Neural cell (in vitro differentiated cells): ENCODE measurements around the gene DEDD. TPM values are rescaled to one million over a fixed set of nuclear protein-coding genes. Genes with fewer than 3 reads are reported as not detected.

Experiments
- H2AFZ ChIP-seq: fragments of 200-600, 300-800 bp; sonication (generic), shearing (Covaris generic); 2 replicates; pipeline ENCODE4 v1.6.0; 2014; ENCODE audit warnings: low read depth, mild to moderate bottlenecking, antibody characterized with exemption, low read length, moderate library complexity
- H3F3A ChIP-seq: fragments of 200-600 bp; shearing (Covaris generic); 2 replicates; pipeline ENCODE4 v1.6.1; 2016; ENCODE audit warnings: mild to moderate bottlenecking, moderate library complexity, mixed read lengths, antibody characterized with exemption, low read length; ENCODE audit not compliant: insufficient read depth, poor library complexity, severe bottlenecking
- H3K27ac ChIP-seq: fragments of 200-600, 300-800 bp; sonication (generic), shearing (Covaris generic); 2 replicates; pipeline ENCODE4 v1.5.1; 2014; ENCODE audit warnings: mild to moderate bottlenecking, low read length, moderate library complexity
- H3K27me3 ChIP-seq: fragments of 300-800, 200-600 bp; sonication (generic), shearing (Covaris generic); 2 replicates; pipeline ENCODE4 v1.6.0; 2014; ENCODE audit warnings: mild to moderate bottlenecking, low read depth, low read length, moderate library complexity; ENCODE audit not compliant: insufficient read depth
- H3K36me3 ChIP-seq: fragments of 300-800, 200-600 bp; sonication (generic), shearing (Covaris generic); 2 replicates; pipeline ENCODE4 v1.5.1; 2014; ENCODE audit warnings: mild to moderate bottlenecking, antibody characterized with exemption, low read length, moderate library complexity; ENCODE audit not compliant: insufficient read depth
- H3K4me2 ChIP-seq: fragments of 300-800, 200-600 bp; sonication (generic), shearing (Covaris generic); 2 replicates; pipeline ENCODE4 v1.6.0; 2014; ENCODE audit warnings: mild to moderate bottlenecking, low read length
- H3K4me3 ChIP-seq: fragments of 300-800, 200-600 bp; sonication (generic), shearing (Covaris generic); 2 replicates; pipeline ENCODE4 v1.5.1; 2014; ENCODE audit warnings: mild to moderate bottlenecking, low read length, moderate library complexity
- H3K79me2 ChIP-seq: fragments of 200-600 bp; shearing (Covaris generic); replicated peaks from 2 replicates; pipeline ENCODE4 v1.6.0; 2014; ENCODE audit warnings: mild to moderate bottlenecking, low read length, moderate library complexity; ENCODE audit not compliant: insufficient read depth
- H3K9ac ChIP-seq: fragments of 300-800, 200-600 bp; sonication (generic), shearing (Covaris generic); 2 replicates; pipeline ENCODE4 v1.6.1; 2016; ENCODE audit warnings: mild to moderate bottlenecking, low read length, mixed read lengths
- H3K9me2 ChIP-seq: fragments of 200-600 bp; shearing (Covaris generic); 2 replicates; pipeline ENCODE4 v1.6.1; 2016; ENCODE audit warnings: mild to moderate bottlenecking, low read length, mixed read lengths; ENCODE audit not compliant: insufficient read depth
- H3K9me3 ChIP-seq: fragments of 200-600, 300-800 bp; sonication (generic), shearing (Covaris generic); 2 replicates; pipeline ENCODE4 v1.6.1; 2016; ENCODE audit warnings: mild to moderate bottlenecking, mixed run types, low read length, moderate library complexity, mixed read lengths
- H4K20me1 ChIP-seq: fragments of 200-600 bp; shearing (Covaris generic); 2 replicates; pipeline ENCODE4 v1.6.1; 2016; ENCODE audit warnings: mild to moderate bottlenecking, mixed run types; ENCODE audit not compliant: insufficient read depth
- EP300 ChIP-seq: fragments of 450-650 bp; conservative IDR thresholded peaks from 2 replicates; pipeline ENCODE4 v1.6.1; 2014; ENCODE audit warnings: antibody characterized with exemption, mild to moderate bottlenecking, moderate library complexity; ENCODE audit not compliant: poor library complexity, severe bottlenecking
- EZH2 ChIP-seq: fragments of 200-600, 300-800 bp; shearing (Covaris generic), sonication (generic); IDR thresholded peaks from 2 replicates; pipeline ENCODE4 v1.6.1; 2014; ENCODE audit warnings: antibody characterized with exemption, low read length, borderline replicate concordance, mild to moderate bottlenecking; ENCODE audit not compliant: insufficient read depth, poor library complexity, severe bottlenecking
- POLR2AphosphoS5 ChIP-seq: IDR thresholded peaks from 2 replicates; pipeline ENCODE4 v1.6.1; 2012
- polyA plus RNA-seq: library from polyadenylated mRNA; depleted of rRNA; stranded (reverse); fragments of >200 nt; gene quantifications from 2 replicates; pipeline ENCODE4 v1.2.3, GENCODE V29; 2014
- TF ChIP-seq, protein P1 (sequence below): fragments of 450-650 bp; IDR thresholded peaks from 2 replicates; pipeline ENCODE4 v1.5.1; 2014; ENCODE audit warnings: antibody characterized with exemption, mild to moderate bottlenecking, moderate library complexity; ENCODE audit not compliant: poor library complexity, severe bottlenecking
- TF ChIP-seq, protein P2 (sequence below): IDR thresholded peaks from 2 replicates; pipeline ENCODE4 v1.6.1; 2012; ENCODE audit warnings: borderline replicate concordance

Gene DEDD
- polyA plus RNA-seq, 1 donor from 2014 or later, result 29.6 TPM

DNA sequence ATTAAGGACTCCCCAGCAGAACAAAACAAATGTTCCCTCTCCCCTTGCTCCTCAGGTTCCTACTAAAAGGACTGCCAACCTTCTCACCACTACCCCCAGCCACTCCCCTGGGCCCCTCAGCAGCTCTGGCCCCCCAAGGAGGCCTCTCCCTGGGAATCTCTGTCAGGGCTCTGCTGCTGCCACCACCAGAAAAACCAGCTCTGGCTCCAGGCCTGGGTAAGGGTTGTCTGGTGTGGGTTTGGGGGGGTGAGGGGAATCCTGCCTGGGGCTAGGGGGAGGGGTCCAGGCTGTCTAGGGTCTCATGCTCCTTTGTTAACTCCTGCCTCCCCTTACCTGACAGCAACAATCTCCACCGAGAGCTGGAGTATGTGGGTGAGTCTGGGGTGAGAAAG is 47.9 kb downstream of the DEDD start:
- H3K9ac ChIP-seq, result no peak overlapping the region

DNA sequence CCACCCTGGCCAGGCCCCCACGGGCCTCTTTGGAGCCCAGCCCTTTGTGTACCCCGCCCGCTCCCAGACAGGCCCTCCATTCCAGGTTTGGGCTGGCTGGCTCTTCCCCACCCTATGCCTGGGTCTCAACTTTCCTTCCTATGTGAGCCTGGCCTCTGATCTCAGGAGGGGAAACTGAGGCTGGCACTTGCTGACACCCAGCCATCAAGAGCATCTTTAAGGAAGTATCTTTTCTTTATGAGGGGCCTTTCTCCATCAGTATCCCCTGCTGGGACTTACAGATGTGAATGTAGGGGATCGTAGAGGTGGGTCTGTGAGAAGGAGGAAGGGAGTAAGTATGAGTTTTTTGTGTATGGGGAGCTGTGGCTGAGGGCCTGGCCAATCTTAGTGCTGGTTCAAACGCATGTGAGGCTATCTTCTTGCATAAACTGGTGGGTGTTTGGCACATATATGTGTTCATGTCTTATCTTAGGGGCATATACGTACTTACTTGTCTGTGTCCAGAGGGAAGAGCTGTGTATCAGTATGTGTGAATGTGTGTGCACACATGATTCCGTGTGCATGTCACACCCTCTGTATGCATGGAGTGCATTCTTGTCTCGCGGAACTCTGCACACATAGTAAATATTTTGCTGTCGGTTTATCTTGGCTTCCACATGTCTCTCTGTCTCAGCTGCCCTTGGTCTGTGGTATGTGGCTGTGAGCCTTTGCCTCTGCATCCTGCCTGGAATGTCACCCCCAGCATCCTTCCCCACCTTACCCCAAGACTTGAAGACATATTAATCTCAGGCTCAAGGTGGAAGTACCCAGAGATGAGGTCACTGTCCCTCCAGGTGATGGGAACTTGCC is 48.5 kb downstream of the DEDD start:
- no peak overlapping the region for H3K4me3 ChIP-seq
- no peaks in the 10 kb centered on the region for H3K36me3 ChIP-seq
- H3K9me3 ChIP-seq, result no peaks in the 10 kb centered on the region
- no peak overlapping the region for H3K27ac ChIP-seq
- TF ChIP-seq EP300 (no peak), POLR2AphosphoS5 (no peak), EZH2 (no peak)
- TF ChIP-seq, protein P1, sequence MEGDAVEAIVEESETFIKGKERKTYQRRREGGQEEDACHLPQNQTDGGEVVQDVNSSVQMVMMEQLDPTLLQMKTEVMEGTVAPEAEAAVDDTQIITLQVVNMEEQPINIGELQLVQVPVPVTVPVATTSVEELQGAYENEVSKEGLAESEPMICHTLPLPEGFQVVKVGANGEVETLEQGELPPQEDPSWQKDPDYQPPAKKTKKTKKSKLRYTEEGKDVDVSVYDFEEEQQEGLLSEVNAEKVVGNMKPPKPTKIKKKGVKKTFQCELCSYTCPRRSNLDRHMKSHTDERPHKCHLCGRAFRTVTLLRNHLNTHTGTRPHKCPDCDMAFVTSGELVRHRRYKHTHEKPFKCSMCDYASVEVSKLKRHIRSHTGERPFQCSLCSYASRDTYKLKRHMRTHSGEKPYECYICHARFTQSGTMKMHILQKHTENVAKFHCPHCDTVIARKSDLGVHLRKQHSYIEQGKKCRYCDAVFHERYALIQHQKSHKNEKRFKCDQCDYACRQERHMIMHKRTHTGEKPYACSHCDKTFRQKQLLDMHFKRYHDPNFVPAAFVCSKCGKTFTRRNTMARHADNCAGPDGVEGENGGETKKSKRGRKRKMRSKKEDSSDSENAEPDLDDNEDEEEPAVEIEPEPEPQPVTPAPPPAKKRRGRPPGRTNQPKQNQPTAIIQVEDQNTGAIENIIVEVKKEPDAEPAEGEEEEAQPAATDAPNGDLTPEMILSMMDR, result no peak
- TF ChIP-seq, protein P2, sequence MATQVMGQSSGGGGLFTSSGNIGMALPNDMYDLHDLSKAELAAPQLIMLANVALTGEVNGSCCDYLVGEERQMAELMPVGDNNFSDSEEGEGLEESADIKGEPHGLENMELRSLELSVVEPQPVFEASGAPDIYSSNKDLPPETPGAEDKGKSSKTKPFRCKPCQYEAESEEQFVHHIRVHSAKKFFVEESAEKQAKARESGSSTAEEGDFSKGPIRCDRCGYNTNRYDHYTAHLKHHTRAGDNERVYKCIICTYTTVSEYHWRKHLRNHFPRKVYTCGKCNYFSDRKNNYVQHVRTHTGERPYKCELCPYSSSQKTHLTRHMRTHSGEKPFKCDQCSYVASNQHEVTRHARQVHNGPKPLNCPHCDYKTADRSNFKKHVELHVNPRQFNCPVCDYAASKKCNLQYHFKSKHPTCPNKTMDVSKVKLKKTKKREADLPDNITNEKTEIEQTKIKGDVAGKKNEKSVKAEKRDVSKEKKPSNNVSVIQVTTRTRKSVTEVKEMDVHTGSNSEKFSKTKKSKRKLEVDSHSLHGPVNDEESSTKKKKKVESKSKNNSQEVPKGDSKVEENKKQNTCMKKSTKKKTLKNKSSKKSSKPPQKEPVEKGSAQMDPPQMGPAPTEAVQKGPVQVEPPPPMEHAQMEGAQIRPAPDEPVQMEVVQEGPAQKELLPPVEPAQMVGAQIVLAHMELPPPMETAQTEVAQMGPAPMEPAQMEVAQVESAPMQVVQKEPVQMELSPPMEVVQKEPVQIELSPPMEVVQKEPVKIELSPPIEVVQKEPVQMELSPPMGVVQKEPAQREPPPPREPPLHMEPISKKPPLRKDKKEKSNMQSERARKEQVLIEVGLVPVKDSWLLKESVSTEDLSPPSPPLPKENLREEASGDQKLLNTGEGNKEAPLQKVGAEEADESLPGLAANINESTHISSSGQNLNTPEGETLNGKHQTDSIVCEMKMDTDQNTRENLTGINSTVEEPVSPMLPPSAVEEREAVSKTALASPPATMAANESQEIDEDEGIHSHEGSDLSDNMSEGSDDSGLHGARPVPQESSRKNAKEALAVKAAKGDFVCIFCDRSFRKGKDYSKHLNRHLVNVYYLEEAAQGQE, result no peak
- H4K20me1 ChIP-seq, result no peaks in the 10 kb centered on the region
- H3K9me2 ChIP-seq, result no peaks in the 10 kb centered on the region
- H3K9ac ChIP-seq, result no peak overlapping the region
- H3K4me2 ChIP-seq, result no peak overlapping the region
- H3K27me3 ChIP-seq, result no peaks in the 10 kb centered on the region
- no peaks in the 10 kb centered on the region for H3K79me2 ChIP-seq
- H2AFZ ChIP-seq, result no peak overlapping the region
- H3F3A ChIP-seq, result no peaks in the 10 kb centered on the region

More for the DNA sequence above, 47.9 kb downstream of the DEDD start:
- H2AFZ ChIP-seq, result no peak overlapping the region
- H3F3A ChIP-seq, result no peaks in the 10 kb centered on the region
- TF ChIP-seq, protein P2, result no peak
- H4K20me1 ChIP-seq, result no peaks in the 10 kb centered on the region
- no peaks in the 10 kb centered on the region for H3K36me3 ChIP-seq
- H3K27me3 ChIP-seq, result no peaks in the 10 kb centered on the region
- H3K9me3 ChIP-seq, result no peaks in the 10 kb centered on the region
- H3K27ac ChIP-seq, result no peak overlapping the region
- no peaks in the 10 kb centered on the region for H3K9me2 ChIP-seq
- no peak overlapping the region for H3K4me2 ChIP-seq
- H3K79me2 ChIP-seq, result no peaks in the 10 kb centered on the region
- H3K4me3 ChIP-seq, result no peak overlapping the region
